GM12878 (cell line): ENCODE measurements around the gene LRRK1. TPM values are rescaled to one million over a fixed set of nuclear protein-coding genes. Genes with fewer than 3 reads are reported as not detected.

ENCODE experiments used
- ATAC-seq: fragments of 200-7000 bp; cut with Tn5 transposase; 3 replicates; pipeline ENCODE4 v1.9.1; 2020; ENCODE audit warnings: mild to moderate bottlenecking, moderate library complexity
- BruUV-seq: library from RNA; stranded (reverse); fragments of 400-500 nt; replicated peaks from 2 replicates; lab custom pipeline; 2021; lab: Mats Ljungman, UMichigan
- CTCF ChIA-PET: fragments of 300-600 bp; sonication (Branson Sonifier 250); formaldehyde crosslinking; extraction: SDS; loops from one replicate; lab custom pipeline; 2021; ENCODE audit warnings: inconsistent platforms; lab: Yijun Ruan, JAX
- POLR2A ChIA-PET: fragments of 350-600 bp; formaldehyde crosslinking; extraction: SDS; loops from one replicate; lab custom pipeline; 2021; ENCODE audit warnings: inconsistent platforms; lab: Charles Lee
- RAD21 ChIA-PET: fragments of 300-600 bp; sonication (Branson Sonifier 250); formaldehyde crosslinking; loops from one replicate; lab custom pipeline; 2023; ENCODE audit warnings: antibody characterized with exemption; ENCODE audit not compliant: unreplicated experiment; lab: Charles Lee
- SMC1A ChIA-PET: fragments of 300-600 bp; sonication (Branson Sonifier 250); formaldehyde crosslinking; loops from one replicate; lab custom pipeline; 2023; ENCODE audit not compliant: unreplicated experiment, uncharacterized antibody; lab: Charles Lee
- DNase-seq: peaks from one replicate; pipeline ENCODE4 v3.0.0-alpha.2; 2011; ENCODE audit warnings: low read depth, low spot score
- FAIRE-seq: peaks from 3 replicates; lab custom pipeline; 2011; peaks lifted over from hg19 to GRCh38; lab: Jason Lieb, UNC
- H2AFZ ChIP-seq: 2 replicates; pipeline ENCODE4 v1.6.0; 2011; ENCODE audit warnings: low read depth, low read length, control low read depth; ENCODE audit not compliant: control insufficient read depth
- H3K27ac ChIP-seq: 2 replicates; pipeline ENCODE4 v1.5.1; 2011; ENCODE audit warnings: control low read depth; ENCODE audit not compliant: control insufficient read depth, insufficient read depth
- H3K27me3 ChIP-seq, 2 experiments: replicated peaks in 1 of 2; 2 replicates each; pipeline versions ENCODE4 v1.6.0 to v1.6.1; 2011; ENCODE audit warnings: low read length in 1 of 2; ENCODE audit not compliant: control insufficient read depth in 2 of 2, insufficient read depth in 2 of 2
- H3K36me3 ChIP-seq, 2 experiments: 2 replicates each; pipeline ENCODE4 v1.5.1; 2011; ENCODE audit warnings: low read length in 1 of 2; ENCODE audit not compliant: control insufficient read depth in 2 of 2, insufficient read depth in 2 of 2
- H3K4me1 ChIP-seq: 2 replicates; pipeline ENCODE4 v1.6.1; 2011; ENCODE audit warnings: mild to moderate bottlenecking, low read length, moderate library complexity, mixed read lengths; ENCODE audit not compliant: control insufficient read depth, insufficient read depth
- H3K4me2 ChIP-seq: 2 replicates; pipeline ENCODE4 v1.6.0; 2011; ENCODE audit warnings: control low read depth; ENCODE audit not compliant: control insufficient read depth, insufficient read depth
- H3K4me3 ChIP-seq: fragments of 200-600 bp; sonication (generic); 2 replicates; pipeline ENCODE4 v1.5.1; 2016
- H3K79me2 ChIP-seq: 2 replicates; pipeline ENCODE4 v1.6.0; 2011; ENCODE audit warnings: low read length; ENCODE audit not compliant: control insufficient read depth, insufficient read depth
- H3K9ac ChIP-seq: 2 replicates; pipeline ENCODE4 v1.8.0; 2011; ENCODE audit warnings: low read length, control low read depth, mixed read lengths; ENCODE audit not compliant: control insufficient read depth, insufficient read depth
- H3K9me3 ChIP-seq: replicated peaks from 3 replicates; pipeline ENCODE4 v1.5.1; 2011; ENCODE audit warnings: mild to moderate bottlenecking, low read length; ENCODE audit not compliant: control insufficient read depth, insufficient read depth
- H4K20me1 ChIP-seq: 2 replicates; pipeline ENCODE4 v1.6.0; 2011; ENCODE audit not compliant: control insufficient read depth, insufficient read depth
- ATF7 ChIP-seq: fragments of 450-650 bp; IDR thresholded peaks from 2 replicates; pipeline ENCODE4 v1.6.1; 2016; ENCODE audit warnings: low read depth, mild to moderate bottlenecking
- CREB1 ChIP-seq: IDR thresholded peaks from 2 replicates; pipeline ENCODE4 v1.6.1; 2012; ENCODE audit warnings: low read depth, mild to moderate bottlenecking, inconsistent platforms
- HDGF ChIP-seq: fragments of 450-650 bp; IDR thresholded peaks from 2 replicates; pipeline ENCODE4 v1.6.1; 2016; ENCODE audit warnings: antibody characterized with exemption
- TBL1XR1 ChIP-seq: IDR thresholded peaks from 2 replicates; pipeline ENCODE4 v1.6.1; 2012; ENCODE audit warnings: low read depth, low read length, improper control_type of control experiment
- WGBS: methylation state at CpG from one replicate; pipeline ENCODE4 v1.1.6; 2016; ENCODE audit warnings: low lambda C conversion rate; ENCODE audit not compliant: insufficient replicate concordance, insufficient coverage; ENCODE audit errors: missing lambda C conversion rate; 5-methylcytosine and 5-hydroxymethylcytosine counted together
- in situ Hi-C: fragments of 300-500 bp; cut with MboI; formaldehyde crosslinking; loops from 9 replicates; pipeline ENCODE4 v1.14.3; 2018; ENCODE audit warnings: mixed read lengths
- intact Hi-C: fragments of 100-400 bp; cut with micrococcal nuclease; formaldehyde crosslinking; loops from one replicate; pipeline ENCODE4 v1.14.2; 2022; ENCODE audit not compliant: unreplicated experiment
- polyA plus RNA-seq, 11 experiments: library from polyadenylated mRNA; depleted of rRNA in 4 of 11; unstranded in 6 of 11; stranded (reverse) in 5 of 11; fragments of >200 nt; fragmentation: Nextera tagmentation in 4 of 11; fragmentation: Illumina TruSeq in 1 of 11; extraction: Ambion mirVana in 4 of 11; extraction: Trizol in 1 of 11; gene quantifications; 1 replicate in 1 of 11; 2 replicates in 10 of 11; pipeline versions ENCODE4 v1.2.1 to v1.2.3, GENCODE V29; 2011 to 2016; ENCODE audit warnings: inconsistent platforms in 2 of 11, missing spikeins in 2 of 11, low read depth in 1 of 11
- total RNA-seq, 4 experiments: library from RNA; depleted of rRNA in 3 of 4; stranded (reverse); fragments of >200 nt in 3 of 4; fragmentation: Illumina TruSeq in 1 of 4; extraction: Trizol in 1 of 4; gene quantifications; 2 replicates each; pipeline versions ENCODE4 v1.2.1 to v1.2.3, GENCODE V29; 2013 to 2021

The LRRK1 gene
- total and polyA plus RNA-seq, 10 of the 15 experiments (the other 5 are each of a cell fraction or from before 2014, with no cell fraction given): 2.2 to 58.3 (median 17.9) TPM

GRCh38 chr15:101013769-101014675, 94.9 kb downstream of the LRRK1 start:
- DNase-seq: no peak
- RAD21 ChIA-PET: interaction anchor here (1.3 kb wide), 1 partner anchor 244 kb away, joined by 6 read pairs; no protein-coding TSS in a partner anchor
- no TSS peak for BruUV-seq
- in situ Hi-C loops: no loop called here
- H4K20me1 ChIP-seq: no peaks in the 10 kb centered on the region
- no peak overlapping the region for H3K4me3 ChIP-seq
- H2AFZ ChIP-seq: no peak overlapping the region
- H3K4me1 ChIP-seq: no peaks in the 10 kb centered on the region; the same call in 1 of the 2 replicates
- H3K9ac ChIP-seq: no peak overlapping the region
- TF ChIP-seq ATF7 (no peak), TBL1XR1 (no peak), CREB1 (no peak), HDGF (no peak)
- no peaks in the 10 kb centered on the region for H3K79me2 ChIP-seq
- no peak for ATAC-seq
- FAIRE-seq: no peak
- no peak overlapping the region for H3K4me2 ChIP-seq
- 93% methylated on average over 21 of the region's 21 CpGs for WGBS
- H3K27me3 ChIP-seq: no peaks in the 10 kb centered on the region
- H3K9me3 ChIP-seq: no peaks in the 10 kb centered on the region
- intact Hi-C loops: no loop called here
- CTCF ChIA-PET: interaction anchor here (1.1 to 19.8 kb wide), 4 partner anchors 95 to 275 kb away, joined by 3 to 567 read pairs (median 39); partner anchors contain the start of gene LRRK1
- H3K36me3 ChIP-seq: peaks cover 23 to 34% of the 10 kb centered on the region in 2 experiments
- POLR2A ChIA-PET: no interaction called here
- SMC1A ChIA-PET: interaction anchor here (0.7 to 4.0 kb wide), 4 partner anchors 97 to 247 kb away, joined by 3 to 38 read pairs (median 4); no protein-coding TSS in a partner anchor
- H3K27ac ChIP-seq: no peak overlapping the region
